Measurements from ENCODE around the gene LAMA2.

Gene LAMA2

GRCh38 chr6:129393654-129394053, 510.7 kb downstream of the LAMA2 start:
- no peak overlapping the region for H3K4me3 ChIP-seq (ENCODE audit: low read length)
- no peaks in the 10 kb centered on the region for H3K36me3 ChIP-seq (ENCODE audit: control insufficient read depth, insufficient read depth, low read length)
- no peak overlapping the region for H3K9ac ChIP-seq (ENCODE audit: low read length)
- no peaks in the 10 kb centered on the region for H3K27me3 ChIP-seq (ENCODE audit: control insufficient read depth, insufficient read depth, low read length)
- no peaks in the 10 kb centered on the region for H3K4me1 ChIP-seq (ENCODE audit: control insufficient read depth, insufficient read depth, low read length)
- no peaks in the 10 kb centered on the region for H3K9me3 ChIP-seq (ENCODE audit: control insufficient read depth, low read length)

GRCh38 chr6:129398764-129399163, 515.8 kb downstream of the LAMA2 start:
- Histone ChIP-seq H3K36me3 (ENCODE audit: control insufficient read depth, insufficient read depth, low read length) (no peaks in the 10 kb centered on the region), H3K9me3 (ENCODE audit: control insufficient read depth, low read length) (no peaks in the 10 kb centered on the region), H3K9ac (ENCODE audit: low read length) (no peak overlapping the region), H3K27me3 (ENCODE audit: control insufficient read depth, insufficient read depth, low read length) (no peaks in the 10 kb centered on the region), H3K4me3 (ENCODE audit: low read length) (no peak overlapping the region), H3K4me1 (ENCODE audit: control insufficient read depth, insufficient read depth, low read length) (no peaks in the 10 kb centered on the region)

GRCh38 chr6:129402244-129402643, 519.3 kb downstream of the LAMA2 start:
- no peak overlapping the region for H3K4me3 ChIP-seq (ENCODE audit: low read length)

GRCh38 chr6:129411092-129411491, 528.2 kb downstream of the LAMA2 start:
- Histone ChIP-seq H3K4me1 (ENCODE audit: control insufficient read depth, insufficient read depth, low read length) (no peaks in the 10 kb centered on the region), H3K36me3 (ENCODE audit: control insufficient read depth, insufficient read depth, low read length) (no peaks in the 10 kb centered on the region), H3K4me3 (ENCODE audit: low read length) (no peak overlapping the region), H3K9ac (ENCODE audit: low read length) (no peak overlapping the region), H3K9me3 (ENCODE audit: control insufficient read depth, low read length) (no peaks in the 10 kb centered on the region), H3K27me3 (ENCODE audit: control insufficient read depth, insufficient read depth, low read length) (no peaks in the 10 kb centered on the region)

More at GRCh38 chr6:129402244-129402643, 519.3 kb downstream of the LAMA2 start:
- H3K27me3 ChIP-seq (ENCODE audit: control insufficient read depth, insufficient read depth, low read length), result no peaks in the 10 kb centered on the region
- no peaks in the 10 kb centered on the region for H3K4me1 ChIP-seq (ENCODE audit: control insufficient read depth, insufficient read depth, low read length)
- H3K36me3 ChIP-seq (ENCODE audit: control insufficient read depth, insufficient read depth, low read length), result no peaks in the 10 kb centered on the region
- H3K9ac ChIP-seq (ENCODE audit: low read length), result no peak overlapping the region
- H3K9me3 ChIP-seq (ENCODE audit: control insufficient read depth, low read length), result no peaks in the 10 kb centered on the region

- Histone ChIP-seq H3K4me3 (ENCODE audit: low read length) (no peak overlapping the region), H3K27me3 (ENCODE audit: control insufficient read depth, insufficient read depth, low read length) (no peaks in the 10 kb centered on the region), H3K36me3 (ENCODE audit: control insufficient read depth, insufficient read depth, low read length) (no peaks in the 10 kb centered on the region), H3K4me1 (ENCODE audit: control insufficient read depth, insufficient read depth, low read length) (no peaks in the 10 kb centered on the region), H3K9ac (ENCODE audit: low read length) (no peak overlapping the region), H3K9me3 (ENCODE audit: control insufficient read depth, low read length) (no peaks in the 10 kb centered on the region)
Observed at GRCh38 chr6:129416337-129416990, 533.5 kb downstream of the LAMA2 start.

GRCh38 chr6:129417416-129418086, 534.6 kb downstream of the LAMA2 start:
- no peaks in the 10 kb centered on the region for H3K27me3 ChIP-seq (ENCODE audit: control insufficient read depth, insufficient read depth, low read length)
- H3K9ac ChIP-seq (ENCODE audit: low read length), result no peak overlapping the region
- no peaks in the 10 kb centered on the region for H3K36me3 ChIP-seq (ENCODE audit: control insufficient read depth, insufficient read depth, low read length)

GRCh38 chr6:129419324-129419723, 536.4 kb downstream of the LAMA2 start:
- Histone ChIP-seq H3K36me3 (ENCODE audit: control insufficient read depth, insufficient read depth, low read length) (no peaks in the 10 kb centered on the region), H3K4me3 (ENCODE audit: low read length) (no peak overlapping the region), H3K9ac (ENCODE audit: low read length) (no peak overlapping the region), H3K4me1 (ENCODE audit: control insufficient read depth, insufficient read depth, low read length) (no peaks in the 10 kb centered on the region), H3K9me3 (ENCODE audit: control insufficient read depth, low read length) (no peaks in the 10 kb centered on the region), H3K27me3 (ENCODE audit: control insufficient read depth, insufficient read depth, low read length) (no peaks in the 10 kb centered on the region)

More at GRCh38 chr6:129417416-129418086, 534.6 kb downstream of the LAMA2 start:
- Histone ChIP-seq H3K4me1 (ENCODE audit: control insufficient read depth, insufficient read depth, low read length) (no peaks in the 10 kb centered on the region), H3K4me3 (ENCODE audit: low read length) (no peak overlapping the region), H3K9me3 (ENCODE audit: control insufficient read depth, low read length) (no peaks in the 10 kb centered on the region)

GRCh38 chr6:129426343-129426742, 543.4 kb downstream of the LAMA2 start:
- no peak overlapping the region for H3K9ac ChIP-seq (ENCODE audit: low read length)
- no peaks in the 10 kb centered on the region for H3K36me3 ChIP-seq (ENCODE audit: control insufficient read depth, insufficient read depth, low read length)
- no peaks in the 10 kb centered on the region for H3K9me3 ChIP-seq (ENCODE audit: control insufficient read depth, low read length)

GRCh38 chr6:129429956-129430355, 547.0 kb downstream of the LAMA2 start:
- Histone ChIP-seq H3K27me3 (ENCODE audit: control insufficient read depth, insufficient read depth, low read length) (no peaks in the 10 kb centered on the region), H3K4me1 (ENCODE audit: control insufficient read depth, insufficient read depth, low read length) (no peaks in the 10 kb centered on the region), H3K36me3 (ENCODE audit: control insufficient read depth, insufficient read depth, low read length) (no peaks in the 10 kb centered on the region), H3K9ac (ENCODE audit: low read length) (no peak overlapping the region), H3K9me3 (ENCODE audit: control insufficient read depth, low read length) (no peaks in the 10 kb centered on the region), H3K4me3 (ENCODE audit: low read length) (no peak overlapping the region)

More at GRCh38 chr6:129426343-129426742, 543.4 kb downstream of the LAMA2 start:
- Histone ChIP-seq H3K4me3 (ENCODE audit: low read length) (no peak overlapping the region), H3K27me3 (ENCODE audit: control insufficient read depth, insufficient read depth, low read length) (no peaks in the 10 kb centered on the region), H3K4me1 (ENCODE audit: control insufficient read depth, insufficient read depth, low read length) (no peaks in the 10 kb centered on the region)

GRCh38 chr6:129432738-129433137, 549.8 kb downstream of the LAMA2 start:
- Histone ChIP-seq H3K4me3 (ENCODE audit: low read length) (no peak overlapping the region), H3K4me1 (ENCODE audit: control insufficient read depth, insufficient read depth, low read length) (no peaks in the 10 kb centered on the region), H3K9me3 (ENCODE audit: control insufficient read depth, low read length) (no peaks in the 10 kb centered on the region), H3K36me3 (ENCODE audit: control insufficient read depth, insufficient read depth, low read length) (no peaks in the 10 kb centered on the region), H3K9ac (ENCODE audit: low read length) (no peak overlapping the region), H3K27me3 (ENCODE audit: control insufficient read depth, insufficient read depth, low read length) (no peaks in the 10 kb centered on the region)

- Histone ChIP-seq H3K4me1 (ENCODE audit: control insufficient read depth, insufficient read depth, low read length) (no peaks in the 10 kb centered on the region), H3K9me3 (ENCODE audit: control insufficient read depth, low read length) (no peaks in the 10 kb centered on the region), H3K4me3 (ENCODE audit: low read length) (no peak overlapping the region), H3K9ac (ENCODE audit: low read length) (no peak overlapping the region), H3K36me3 (ENCODE audit: control insufficient read depth, insufficient read depth, low read length) (no peaks in the 10 kb centered on the region), H3K27me3 (ENCODE audit: control insufficient read depth, insufficient read depth, low read length) (no peaks in the 10 kb centered on the region)
Observed at GRCh38 chr6:129434091-129434490, 551.2 kb downstream of the LAMA2 start.

- H3K9ac ChIP-seq (ENCODE audit: low read length), result no peak overlapping the region
Observed at GRCh38 chr6:129440691-129441090, 557.8 kb downstream of the LAMA2 start.

More at GRCh38 chr6:129440691-129441090, 557.8 kb downstream of the LAMA2 start:
- no peaks in the 10 kb centered on the region for H3K36me3 ChIP-seq (ENCODE audit: control insufficient read depth, insufficient read depth, low read length)
- no peaks in the 10 kb centered on the region for H3K9me3 ChIP-seq (ENCODE audit: control insufficient read depth, low read length)
- no peaks in the 10 kb centered on the region for H3K4me1 ChIP-seq (ENCODE audit: control insufficient read depth, insufficient read depth, low read length)
- no peak overlapping the region for H3K4me3 ChIP-seq (ENCODE audit: low read length)
- no peaks in the 10 kb centered on the region for H3K27me3 ChIP-seq (ENCODE audit: control insufficient read depth, insufficient read depth, low read length)
